Ishikawa (cell line): ENCODE measurements around the gene COL4A2.

Experiments used
- CEBPB ChIP-seq: IDR thresholded peaks from 2 replicates; pipeline ENCODE4 v1.6.1; 2012
- CREB1 ChIP-seq: IDR thresholded peaks from 2 replicates; pipeline ENCODE4 v1.6.1; 2012; ENCODE audit warnings: low read depth
- EGR1 ChIP-seq: IDR thresholded peaks from 2 replicates; pipeline ENCODE4 v1.6.1; 2012
- EP300 ChIP-seq: IDR thresholded peaks from 2 replicates; pipeline ENCODE4 v1.6.1; 2012; ENCODE audit warnings: borderline replicate concordance
- FOXM1 ChIP-seq: IDR thresholded peaks from 2 replicates; pipeline ENCODE4 v1.6.1; 2012; ENCODE audit warnings: low read depth, borderline replicate concordance
- MAX ChIP-seq: IDR thresholded peaks from 2 replicates; pipeline ENCODE4 v1.6.1; 2012
- NFIC ChIP-seq: IDR thresholded peaks from 2 replicates; pipeline ENCODE4 v1.6.1; 2012
- RAD21 ChIP-seq: IDR thresholded peaks from 2 replicates; pipeline ENCODE4 v1.6.1; 2012; ENCODE audit warnings: low read depth
- REST ChIP-seq: IDR thresholded peaks from 2 replicates; pipeline ENCODE4 v1.6.1; 2012; ENCODE audit warnings: low read depth, mild to moderate bottlenecking
- TAF1 ChIP-seq: IDR thresholded peaks from 2 replicates; pipeline ENCODE4 v1.6.1; 2012; ENCODE audit warnings: low read depth, mild to moderate bottlenecking
- TCF12 ChIP-seq: IDR thresholded peaks from 2 replicates; pipeline ENCODE4 v1.6.1; 2012; ENCODE audit warnings: low read depth
- TEAD4 ChIP-seq: IDR thresholded peaks from 2 replicates; pipeline ENCODE4 v1.6.1; 2012
- USF1 ChIP-seq: IDR thresholded peaks from 2 replicates; pipeline ENCODE4 v1.6.1; 2012
- YY1 ChIP-seq: IDR thresholded peaks from 2 replicates; pipeline ENCODE4 v1.6.1; 2012; ENCODE audit warnings: low read depth
- ZBTB7A ChIP-seq: IDR thresholded peaks from 2 replicates; pipeline ENCODE4 v1.6.1; 2012; ENCODE audit warnings: low read depth

COL4A2 gene

GRCh38 chr13:110435331-110435730 is 128.2 kb downstream of the COL4A2 start:
- TF ChIP-seq FOXM1 (no peak), EGR1 (no peak), TCF12 (no peak), CREB1 (no peak), REST (no peak), ZBTB7A (no peak), MAX (no peak), RAD21 (no peak), USF1 (no peak), TAF1 (no peak), YY1 (no peak), NFIC (no peak), EP300 (no peak), TEAD4 (no peak), CEBPB (no peak)

GRCh38 chr13:110436276-110436675 is 129.2 kb downstream of the COL4A2 start:
- TF ChIP-seq CREB1 (no peak), EP300 (no peak), MAX (no peak), TCF12 (no peak)

GRCh38 chr13:110436786-110437370 is 129.8 kb downstream of the COL4A2 start:
- TF ChIP-seq EGR1 (no peak), CEBPB (no peak), TCF12 (no peak), NFIC (no peak), REST (no peak), TAF1 (no peak)

- TF ChIP-seq MAX: no peak
- no peak for TF ChIP-seq USF1
- TF ChIP-seq RAD21: no peak
These were observed 131.1 kb downstream of the COL4A2 start for GRCh38 chr13:110438211-110438610.

GRCh38 chr13:110438776-110439175 is 131.7 kb downstream of the COL4A2 start:
- TF ChIP-seq USF1: no peak
- TF ChIP-seq RAD21: no peak
- TF ChIP-seq MAX: no peak

GRCh38 chr13:110440946-110441731 is 134.1 kb downstream of the COL4A2 start:
- TF ChIP-seq FOXM1 (no peak), EP300 (no peak), TEAD4 (no peak), EGR1 (no peak), REST (no peak), RAD21 (no peak), MAX (no peak), CREB1 (no peak), USF1 (no peak), TAF1 (no peak), NFIC (no peak), TCF12 (no peak), CEBPB (no peak), YY1 (no peak), ZBTB7A (no peak)
